HG03135 (cell line): ENCODE measurements around the gene PLOD1.
A peak's percentile ranks its signal among the peaks of the same experiment; 100 is the strongest.
"Not testable (repeated sequence)": the region's sequence is repeated elsewhere in the genome, so short reads cannot be mapped to it uniquely, and the experiment has no call there.

ENCODE experiments used
- ATAC-seq: cut with Tn5 transposase; IDR thresholded peaks from one replicate; pipeline ENCODE4 v1.9.1; 2021; ENCODE audit warnings: mild to moderate bottlenecking, moderate library complexity; ENCODE audit not compliant: unreplicated experiment

Gene PLOD1

DNA sequence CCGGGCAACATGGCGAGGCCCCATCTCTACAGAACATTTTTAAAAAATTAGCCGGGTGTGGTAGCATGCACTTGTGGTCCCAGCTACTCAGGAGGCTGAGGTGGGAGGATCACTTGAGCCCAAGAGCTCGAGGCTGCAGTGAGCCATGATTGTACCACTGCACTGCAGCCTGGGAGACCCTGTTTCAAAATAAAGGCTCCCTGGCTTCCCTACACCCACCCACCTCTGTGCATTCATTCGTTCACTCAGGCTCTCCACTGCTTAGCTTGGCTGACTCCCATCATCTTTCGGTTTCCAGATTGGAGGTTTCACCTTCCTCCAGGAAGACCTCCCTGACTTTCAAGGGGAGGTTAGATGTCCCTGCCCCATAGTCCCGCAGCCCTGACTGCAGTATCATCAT lies 22.5 kb upstream of the PLOD1 start:
- ATAC-seq: no peak

- not testable (repeated sequence) for ATAC-seq
Measured at GRCh38 chr1:11912482-11913216, 21.9 kb upstream of the PLOD1 start.

GRCh38 chr1:11913291-11913690 lies 21.2 kb upstream of the PLOD1 start:
- ATAC-seq: no peak

DNA sequence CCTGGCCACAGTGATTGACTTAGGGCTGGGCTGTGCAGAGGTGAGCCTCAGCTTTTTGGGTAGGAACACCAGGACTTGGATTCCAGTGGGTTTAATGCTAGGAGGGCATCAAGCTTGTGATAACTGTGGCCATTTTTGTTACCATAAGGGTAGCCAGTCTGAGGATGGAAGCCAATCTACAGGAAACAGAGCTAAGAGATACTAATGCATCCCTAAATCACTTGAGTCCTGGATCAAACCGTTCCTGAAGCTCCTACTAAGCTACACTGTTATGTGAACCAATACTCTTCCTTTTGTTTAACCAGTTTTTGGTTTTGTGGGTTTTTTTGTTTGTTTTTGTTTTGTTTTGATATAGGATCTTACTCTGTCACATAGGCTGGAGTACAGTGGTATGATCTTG lies 20.5 kb upstream of the PLOD1 start:
- no peak for ATAC-seq

- no peak for ATAC-seq
Measured at GRCh38 chr1:11918799-11919519, 15.6 kb upstream of the PLOD1 start.

- no peak for ATAC-seq
Measured at GRCh38 chr1:11919621-11920020, 14.9 kb upstream of the PLOD1 start.

- ATAC-seq: no peak
Measured at GRCh38 chr1:11920239-11920903, 14.1 kb upstream of the PLOD1 start.

- no peak for ATAC-seq
Measured at GRCh38 chr1:11921022-11921421, 13.5 kb upstream of the PLOD1 start.

DNA sequence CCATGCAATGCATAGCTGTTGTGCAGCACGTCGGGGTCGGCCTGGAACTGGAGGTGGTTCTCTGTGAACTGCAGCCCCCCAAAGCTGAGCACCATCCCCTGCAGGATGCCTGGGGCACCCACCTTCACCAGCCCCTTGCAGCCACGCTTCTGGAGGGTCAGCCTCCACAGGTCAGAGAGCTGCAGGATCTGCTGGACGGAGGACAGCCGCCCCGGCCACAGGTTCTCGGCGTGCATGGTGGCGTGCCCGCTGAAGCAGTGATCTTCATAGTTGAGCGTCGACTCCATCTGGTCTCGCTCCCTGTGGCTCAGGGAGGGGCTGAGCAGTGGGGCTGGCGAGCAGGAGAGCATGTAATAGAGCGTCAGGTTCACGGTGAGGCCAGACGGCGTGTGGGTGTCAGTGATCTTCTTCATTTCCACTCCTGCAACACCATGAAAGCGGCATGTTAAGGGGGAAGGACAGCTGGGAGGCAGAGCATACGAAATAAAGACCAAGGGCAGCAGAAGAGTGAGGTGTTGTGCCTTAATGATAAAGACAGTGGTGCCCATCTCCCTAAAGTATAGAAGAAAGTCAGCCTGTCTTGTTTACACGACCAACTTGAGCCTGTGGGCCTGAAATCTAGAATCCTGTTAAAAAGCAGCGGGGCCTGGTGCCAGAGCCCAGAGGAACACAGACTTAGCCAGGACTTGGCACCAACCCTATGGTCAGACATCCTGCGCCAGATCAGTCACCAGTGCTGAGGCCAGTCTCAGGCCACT lies 11.3 kb upstream of the PLOD1 start:
- no peak for ATAC-seq

- ATAC-seq: no peak
Measured at GRCh38 chr1:11923827-11924113, 10.7 kb upstream of the PLOD1 start.

DNA sequence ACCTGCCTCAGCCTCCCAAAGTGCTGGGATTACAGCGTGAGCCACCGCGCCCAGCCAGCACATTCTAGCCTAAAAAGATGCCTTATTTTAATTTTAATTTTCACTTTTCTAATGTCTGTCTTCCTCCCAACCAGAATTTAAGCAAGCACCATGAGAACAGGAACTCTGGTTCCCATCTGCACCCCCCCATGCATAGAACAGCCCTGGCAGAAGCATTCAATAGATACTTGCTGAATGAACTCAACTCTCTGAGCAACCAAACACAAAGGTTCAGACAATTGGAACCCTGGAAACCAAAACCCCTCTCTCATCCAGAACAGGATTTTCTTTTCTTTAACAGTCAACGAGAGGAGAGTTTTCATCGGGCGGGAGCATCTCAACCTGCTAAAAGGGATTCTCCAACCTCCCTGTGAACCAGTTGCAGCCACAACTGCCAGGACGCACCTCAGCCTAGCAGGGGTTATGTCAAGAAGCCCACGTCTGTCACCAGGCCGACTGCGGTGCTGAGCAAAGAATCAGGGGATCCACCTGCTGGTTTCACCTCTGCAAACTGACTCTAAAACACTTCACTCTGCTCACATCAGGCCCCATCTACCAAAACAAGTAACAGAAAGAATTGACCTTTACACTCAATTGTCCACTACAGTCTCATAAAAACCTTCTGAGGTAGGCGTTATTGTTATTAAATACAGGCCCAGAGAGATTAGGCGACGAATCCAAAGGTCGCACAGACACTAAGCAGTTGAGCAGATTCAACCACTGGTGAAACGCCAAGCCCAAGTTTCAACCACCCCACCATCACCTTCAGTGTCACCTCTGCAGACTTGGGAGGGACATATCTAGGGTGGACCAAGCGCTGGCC lies 10.0 kb upstream of the PLOD1 start:
- ATAC-seq: no peak

DNA sequence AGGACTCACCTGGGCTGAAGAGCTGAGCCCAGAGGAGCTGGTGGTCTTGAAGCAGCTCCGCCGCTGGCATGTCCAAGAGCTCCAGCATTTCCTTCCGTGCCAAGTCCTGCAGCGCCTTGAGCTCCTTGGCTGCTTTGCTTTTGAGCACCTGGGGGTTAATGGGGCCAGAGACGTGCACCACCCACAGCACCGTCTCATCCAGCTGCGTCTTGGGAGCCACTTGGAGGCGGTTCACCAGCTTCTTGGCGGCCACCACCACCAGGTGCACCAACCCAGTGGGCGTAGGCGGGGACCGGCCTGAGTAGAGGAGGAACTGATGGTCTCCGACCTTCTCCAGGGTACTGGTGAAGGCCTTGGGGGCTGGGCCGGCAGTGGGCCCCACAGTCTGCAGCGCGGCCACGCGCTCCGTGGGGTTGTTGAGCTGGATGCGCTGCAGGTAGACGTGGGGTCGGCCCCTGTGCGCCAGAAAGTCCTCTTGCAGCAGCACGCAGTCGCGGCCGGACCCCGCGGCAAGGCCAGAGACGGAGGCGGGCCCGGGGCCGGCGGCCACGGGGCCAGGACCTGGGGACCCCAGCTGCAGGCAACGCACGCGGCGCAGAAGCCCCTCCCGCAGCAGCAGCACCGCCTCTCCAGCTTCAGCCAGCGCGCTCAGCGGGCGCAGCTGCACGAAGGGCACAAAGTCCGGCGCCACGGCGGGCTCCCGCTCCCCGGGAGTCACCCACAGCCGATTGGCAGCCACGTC lies 9.2 kb upstream of the PLOD1 start:
- ATAC-seq: peak; percentile 9

DNA sequence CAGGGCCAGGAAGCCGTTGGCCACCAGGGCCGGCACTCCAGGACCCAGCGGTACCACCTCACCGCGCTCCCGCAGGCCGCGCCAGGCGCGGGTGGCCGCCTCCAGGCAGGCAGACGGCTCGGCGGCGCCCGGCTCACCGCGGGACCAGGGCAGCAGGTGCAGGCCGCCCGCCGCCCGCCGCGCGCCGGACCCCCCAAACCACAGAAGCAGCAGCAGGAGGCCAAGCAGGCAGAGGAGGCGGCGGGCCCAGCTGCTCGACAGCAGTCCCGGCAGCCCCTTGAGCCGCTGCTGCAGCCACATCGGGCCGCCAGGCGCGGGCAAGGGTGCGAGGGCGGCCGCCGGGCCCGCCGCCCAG lies 8.6 kb upstream of the PLOD1 start:
- ATAC-seq: peak; percentile 14

GRCh38 chr1:11927866-11928592 lies 6.5 kb upstream of the PLOD1 start:
- no peak for ATAC-seq

GRCh38 chr1:11929849-11930248 lies 4.7 kb upstream of the PLOD1 start:
- no peak for ATAC-seq

DNA sequence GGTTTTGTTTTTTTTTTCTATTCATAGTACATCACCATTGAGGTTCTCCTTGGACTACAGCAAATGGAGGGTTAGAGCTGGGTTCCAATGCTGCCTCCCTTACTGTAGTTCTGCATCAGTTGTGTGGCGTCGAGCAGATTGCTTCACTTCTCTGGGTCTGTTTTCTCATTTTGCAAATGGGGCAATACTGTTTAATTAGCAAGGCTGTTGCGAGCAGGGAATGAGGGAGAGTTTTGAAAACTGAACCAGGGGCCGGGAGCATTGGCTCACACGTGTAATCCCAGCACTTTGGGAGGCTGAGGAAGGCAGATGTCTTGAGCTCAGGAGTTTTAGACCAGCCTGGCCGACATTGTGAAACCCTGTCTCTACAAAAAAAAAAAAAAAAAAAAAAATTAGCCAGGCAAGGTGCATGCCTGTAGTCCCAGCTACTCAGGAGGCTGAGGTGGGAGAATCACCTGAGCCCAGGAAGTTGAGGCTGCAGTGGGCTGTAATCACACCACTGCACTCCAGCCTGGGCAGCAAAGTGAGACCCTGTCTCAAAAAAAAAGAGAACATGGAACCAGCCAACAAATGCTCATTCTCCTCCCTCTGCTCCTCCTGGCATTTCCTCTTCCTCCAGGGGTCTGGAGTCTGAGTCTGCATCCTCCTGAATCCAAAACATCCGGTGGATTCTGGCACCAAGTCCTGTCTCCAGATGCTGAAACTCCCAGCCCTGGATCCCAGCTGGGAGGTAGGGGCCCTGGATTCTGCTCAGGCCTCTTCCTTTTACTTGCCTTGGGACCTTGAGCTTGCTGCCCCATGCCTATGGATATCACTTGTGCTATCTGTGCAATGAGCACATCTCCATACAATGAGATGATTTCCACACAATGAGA lies 3.7 kb upstream of the PLOD1 start:
- ATAC-seq: no peak

- no peak for ATAC-seq
Measured at GRCh38 chr1:11931845-11932244, 2.7 kb upstream of the PLOD1 start.

GRCh38 chr1:11935057-11935412 lies 518 bp downstream of the PLOD1 start:
- no peak for ATAC-seq
